Body of pancreas (tissue), 4 donors: ENCODE data around the gene PHLDA1. TPM values are rescaled to one million over a fixed set of nuclear protein-coding genes. Genes with fewer than 3 reads are reported as not detected.
A peak's percentile ranks its signal among the peaks of the same experiment; 100 is the strongest.

Source experiments
- ATAC-seq: fragments of 150-250 bp; one replicate; pipeline ENCODE4 v1.9.1; 2016
- DNase-seq, 4 donors: peaks; one replicate each; pipeline ENCODE4 v3.0.0-alpha.2; 2019
- H3K27ac ChIP-seq, 4 donors: fragments of 200-600 bp; sonication (generic); 1 replicate in 3 of 4; 2 replicates in 1 of 4; pipeline versions ENCODE4 v1.5.1 to v1.6.1; 2016 to 2019; ENCODE audit warnings: mild to moderate bottlenecking in 1 of 4, mixed read lengths in 1 of 4, moderate library complexity in 1 of 4
- H3K27me3 ChIP-seq, 2 donors: fragments of 200-600 bp; sonication (generic); one replicate each; pipeline ENCODE4 v1.6.0; 2016; ENCODE audit warnings: mild to moderate bottlenecking in 1 of 2
- H3K36me3 ChIP-seq, 2 donors: fragments of 200-600 bp; sonication (generic); replicated peaks in 1 of 2; 2 replicates each; pipeline ENCODE4 v1.5.1; 2016; ENCODE audit warnings: low read depth in 2 of 2; ENCODE audit not compliant: insufficient read depth in 1 of 2
- H3K4me1 ChIP-seq: fragments of 200-600 bp; sonication (generic); one replicate; pipeline ENCODE4 v1.6.0; 2016
- H3K4me3 ChIP-seq, 2 donors: fragments of 200-600 bp; sonication (generic); 1 replicate in 1 of 2; 2 replicates in 1 of 2; pipeline ENCODE4 v1.5.1; 2016 to 2019
- H3K9me3 ChIP-seq, 3 donors: fragments of 200-600 bp; sonication (generic); 1 replicate in 2 of 3; 2 replicates in 1 of 3; pipeline ENCODE4 v1.5.1; 2016
- CTCF ChIP-seq, 7 experiments: fragments of 450-650 bp in 4 of 7; fragments of 200-600 bp in 3 of 7; sonication (generic) in 3 of 7; IDR thresholded peaks; one replicate each; pipeline ENCODE4 v1.5.1; 2016 to 2019; ENCODE audit warnings: antibody characterized with exemption in 7 of 7
- POLR2A ChIP-seq, 3 donors: fragments of 450-650 bp; IDR thresholded peaks; one replicate each; pipeline ENCODE4 v1.6.1; 2016; ENCODE audit warnings: antibody characterized with exemption in 3 of 3, mild to moderate bottlenecking in 2 of 3
- WGBS, 2 donors: methylation state at CpG; one replicate each; pipeline ENCODE4 v1.1.5; 2017; 5-methylcytosine and 5-hydroxymethylcytosine counted together
- intact Hi-C: fragments of 100-400 bp; cut with DNase I; formaldehyde crosslinking; loops from one replicate; pipeline ENCODE4 v1.15.1; 2023
- total RNA-seq, 2 donors: library from RNA; depleted of rRNA; stranded (reverse); fragments of >200 nt; gene quantifications; one replicate each; pipeline ENCODE4 v1.1.0, GENCODE V29; 2016

The PHLDA1 gene
- total RNA-seq, 2 donors from 2014 or later = 11.9 to 22.4 TPM

- Histone ChIP-seq H3K27ac (peak overlapping the region in 3 of 4 donors; percentile 63 to 79 (median 77)), H3K9me3 (no peaks in the 10 kb centered on the region), H3K4me1 (peaks cover 82% of the 10 kb centered on the region), H3K36me3 (no peaks in the 10 kb centered on the region), H3K27me3 (no peaks in the 10 kb centered on the region), H3K4me3 (no peak overlapping the region)
- ATAC-seq (no peak), DNase-seq (peak in 2 of 4 donors; percentile 26 to 34)
- TF ChIP-seq POLR2A (IDR thresholded peaks at IDR 0.05) (peak in 1 of 3 donors; percentile 11), CTCF (IDR thresholded peaks at IDR 0.05) (no peak)
- 43 to 51% methylated on average over 8 of the region's 8 CpGs for WGBS, 2 donors
- intact Hi-C loops = no loop called here
Measured at GRCh38 chr12:75982169-75982564, 49.4 kb downstream of the PHLDA1 start.

- Histone ChIP-seq H3K4me1 (peaks cover 78% of the 10 kb centered on the region), H3K9me3 (no peaks in the 10 kb centered on the region), H3K4me3 (no peak overlapping the region), H3K36me3 (no peaks in the 10 kb centered on the region), H3K27ac (peak overlapping the region in 3 of 4 donors; percentile 61 to 79 (median 63)), H3K27me3 (no peaks in the 10 kb centered on the region)
- ATAC-seq (no peak), DNase-seq (peak in 2 of 4 donors; percentile 14 to 30)
- TF ChIP-seq CTCF (IDR thresholded peaks at IDR 0.05) (no peak), POLR2A (IDR thresholded peaks at IDR 0.05) (no peak)
- intact Hi-C loops = no loop called here
- WGBS, 2 donors = 37% methylated on average over 10 of the region's 10 CpGs
Measured at GRCh38 chr12:75981247-75982168, 50.1 kb downstream of the PHLDA1 start.

GRCh38 chr12:75979181-75979580 is 52.4 kb downstream of the PHLDA1 start:
- Histone ChIP-seq H3K4me1 (peaks cover 54% of the 10 kb centered on the region), H3K9me3 (no peaks in the 10 kb centered on the region), H3K27ac (peak overlapping the region; percentile 63 to 89 (median 72)), H3K36me3 (no peaks in the 10 kb centered on the region), H3K4me3 (no peak overlapping the region), H3K27me3 (no peaks in the 10 kb centered on the region)
- intact Hi-C loops = no loop called here
- ATAC-seq (no peak), DNase-seq (no peak)
- TF ChIP-seq CTCF (IDR thresholded peaks at IDR 0.05) (no peak), POLR2A (IDR thresholded peaks at IDR 0.05) (no peak)
- 60 to 71% methylated on average over 2 of the region's 2 CpGs for WGBS, 2 donors

GRCh38 chr12:75978677-75979076 is 52.9 kb downstream of the PHLDA1 start:
- H3K4me3 ChIP-seq = no peak overlapping the region
- TF ChIP-seq POLR2A (IDR thresholded peaks at IDR 0.05) (no peak), CTCF (IDR thresholded peaks at IDR 0.05) (no peak)
- peaks cover 49% of the 10 kb centered on the region for H3K4me1 ChIP-seq
- ATAC-seq = no peak
- no peaks in the 10 kb centered on the region for H3K27me3 ChIP-seq
- peak overlapping the region; percentile 63 to 89 (median 72) for H3K27ac ChIP-seq
- no peak for DNase-seq
- intact Hi-C loops = no loop called here
- H3K9me3 ChIP-seq = no peaks in the 10 kb centered on the region
- 87 to 96% methylated on average over 3 of the region's 3 CpGs for WGBS, 2 donors
- no peaks in the 10 kb centered on the region for H3K36me3 ChIP-seq
